Renal pelvis (tissue), 4 donors: ENCODE data around the gene CCDC60. TPM values are rescaled to one million over a fixed set of nuclear protein-coding genes. Genes with fewer than 3 reads are reported as not detected.

ENCODE experiments used
- DNase-seq: peaks from one replicate; pipeline ENCODE4 v3.0.0-alpha.2; 2013
- polyA plus RNA-seq, 3 donors: library from polyadenylated mRNA; unstranded; fragments of 120-200 nt; gene quantifications; one replicate each; pipeline ENCODE4 v1.2.1, GENCODE V29; 2013; ENCODE audit not compliant: insufficient read length in 3 of 3

The CCDC60 gene
- polyA plus RNA-seq, 3 donors = 0.19 to 0.21 TPM; not detected in 1

- DNase-seq = no peak
Observed at GRCh38 chr12:119446459-119446858, 111.9 kb downstream of the CCDC60 start.

GRCh38 chr12:119447126-119447525 is 112.6 kb downstream of the CCDC60 start:
- no peak for DNase-seq

GRCh38 chr12:119447618-119448017 is 113.1 kb downstream of the CCDC60 start:
- DNase-seq = no peak

- no peak for DNase-seq
Observed at GRCh38 chr12:119448611-119449131, 114.1 kb downstream of the CCDC60 start.

- DNase-seq = no peak
Observed at GRCh38 chr12:119450771-119451170, 116.2 kb downstream of the CCDC60 start.

GRCh38 chr12:119456824-119457223 is 122.3 kb downstream of the CCDC60 start:
- DNase-seq = no peak

- no peak for DNase-seq
Observed at GRCh38 chr12:119457271-119457670, 122.7 kb downstream of the CCDC60 start.

GRCh38 chr12:119459481-119459880 is 125.0 kb downstream of the CCDC60 start:
- DNase-seq = no peak

GRCh38 chr12:119460876-119461275 is 126.3 kb downstream of the CCDC60 start:
- DNase-seq = no peak

GRCh38 chr12:119461636-119462214 is 127.2 kb downstream of the CCDC60 start:
- no peak for DNase-seq

- DNase-seq = no peak
Observed at GRCh38 chr12:119463211-119463926, 128.8 kb downstream of the CCDC60 start.

GRCh38 chr12:119468296-119468695 is 133.8 kb downstream of the CCDC60 start:
- DNase-seq = no peak

GRCh38 chr12:119475650-119476049 is 141.1 kb downstream of the CCDC60 start:
- DNase-seq = no peak

GRCh38 chr12:119476951-119477350 is 142.4 kb downstream of the CCDC60 start:
- DNase-seq = no peak

- no peak for DNase-seq
Observed at GRCh38 chr12:119479121-119479561, 144.6 kb downstream of the CCDC60 start.

- no peak for DNase-seq
Observed at GRCh38 chr12:119480551-119480950, 146.0 kb downstream of the CCDC60 start.

GRCh38 chr12:119486599-119487154 is 152.1 kb downstream of the CCDC60 start:
- DNase-seq = no peak

GRCh38 chr12:119491814-119492213 is 157.3 kb downstream of the CCDC60 start:
- DNase-seq = no peak

GRCh38 chr12:119500209-119500608 is 165.7 kb downstream of the CCDC60 start:
- DNase-seq = no peak

- no peak for DNase-seq
Observed at GRCh38 chr12:119501052-119501451, 166.5 kb downstream of the CCDC60 start.

- no peak for DNase-seq
Observed at GRCh38 chr12:119505001-119505400, 170.5 kb downstream of the CCDC60 start.

GRCh38 chr12:119512772-119513497 is 178.4 kb downstream of the CCDC60 start:
- peak; percentile 60 for DNase-seq
